Memory B cell (primary cell): ENCODE measurements around the gene PLCL2.

Experiments used
- ATAC-seq: fragments of 150-1000 bp; cut with Tn5 transposase; 2 replicates; pipeline ENCODE4 v1.10.0; 2021; ENCODE audit warnings: low read depth, mild to moderate bottlenecking, moderate library complexity
- DNase-seq, 2 donors: peaks; one replicate each; pipeline ENCODE4 v3.0.0; 2022; ENCODE audit warnings: low spot score in 2 of 2
- H3K27ac Mint-ChIP-seq: one replicate; pipeline ENCODE4 v1.8.0; 2022; ENCODE audit warnings: mild to moderate bottlenecking, moderate library complexity, mixed read lengths
- H3K27me3 Mint-ChIP-seq: one replicate; pipeline ENCODE4 v1.8.0; 2022; ENCODE audit warnings: mixed read lengths
- H3K36me3 Mint-ChIP-seq: one replicate; pipeline ENCODE4 v1.8.0; 2022; ENCODE audit warnings: mild to moderate bottlenecking, mixed read lengths
- H3K4me1 Mint-ChIP-seq: one replicate; pipeline ENCODE4 v1.8.0; 2022; ENCODE audit warnings: mixed read lengths
- H3K4me3 Mint-ChIP-seq: one replicate; pipeline ENCODE4 v1.8.0; 2022; ENCODE audit warnings: mild to moderate bottlenecking, moderate library complexity, mixed read lengths
- H3K9me3 Mint-ChIP-seq: one replicate; pipeline ENCODE4 v1.8.0; 2022; ENCODE audit warnings: mixed read lengths

The PLCL2 gene

DNA sequence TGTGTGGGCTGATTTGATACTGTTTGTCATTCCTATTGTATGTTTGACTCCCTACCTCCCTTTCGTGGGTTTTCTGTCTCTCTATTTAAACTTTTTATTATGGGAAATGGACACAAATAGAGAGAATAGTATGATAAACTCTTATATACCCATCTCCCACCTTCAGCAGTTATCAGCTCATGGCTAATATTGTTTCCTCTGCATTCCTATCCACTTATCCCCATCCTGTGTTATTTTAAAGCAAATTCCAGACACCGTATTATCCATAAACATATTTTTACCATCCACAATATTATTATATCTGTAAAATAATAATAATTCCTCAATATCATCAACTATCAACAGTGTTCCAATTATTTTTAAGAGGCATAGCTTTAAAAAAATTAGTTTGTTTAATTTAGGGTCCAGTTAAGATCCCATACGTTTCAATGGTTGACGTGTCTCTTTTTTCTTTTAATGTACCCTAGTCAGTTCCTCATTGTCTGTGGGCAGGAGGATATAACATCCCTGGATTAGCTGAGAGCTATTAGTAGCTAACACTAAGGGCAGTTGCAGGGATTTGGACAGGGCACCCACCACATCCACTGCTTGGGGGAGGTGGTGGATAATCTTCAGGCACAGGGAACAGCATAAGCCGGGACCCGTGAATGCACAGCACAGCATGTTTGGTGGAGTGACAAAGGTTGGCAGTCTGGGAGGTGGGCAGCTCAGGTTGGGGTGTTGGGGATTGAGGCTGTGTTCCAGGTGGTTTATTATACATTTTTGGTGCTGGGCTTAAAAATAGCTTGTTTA lies 23.5 kb downstream of the PLCL2 start:
- H3K4me3 Mint-ChIP-seq, result no peak overlapping the region
- peaks cover 53% of the 10 kb centered on the region for H3K4me1 Mint-ChIP-seq
- H3K9me3 Mint-ChIP-seq, result peaks cover 2% of the 10 kb centered on the region
- peak overlapping the region; percentile 61 for H3K27ac Mint-ChIP-seq
- no peak for DNase-seq
- H3K36me3 Mint-ChIP-seq, result peaks cover 21% of the 10 kb centered on the region
- no peaks in the 10 kb centered on the region for H3K27me3 Mint-ChIP-seq
- no peak for ATAC-seq

DNA sequence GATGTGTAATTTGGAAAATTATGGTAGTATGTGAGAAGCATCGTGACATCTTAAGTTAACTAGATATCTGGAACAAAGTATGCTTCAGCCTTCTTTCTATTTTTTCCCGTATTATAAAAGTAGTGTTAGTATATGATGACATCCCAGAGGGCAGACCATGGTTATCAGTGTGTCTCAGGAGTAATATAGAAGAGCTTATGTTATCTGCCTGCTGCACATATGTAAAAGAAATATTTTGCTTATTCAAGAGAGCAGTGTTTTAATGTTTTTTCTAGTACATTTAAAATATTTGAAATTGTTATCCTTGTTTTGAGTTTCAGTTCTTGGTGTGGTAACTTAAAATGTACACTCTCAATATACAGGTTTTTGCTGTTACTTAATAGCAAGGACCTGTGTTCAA lies 24.1 kb downstream of the PLCL2 start:
- no peak for ATAC-seq
- Mint-ChIP-seq H3K4me3 (no peak overlapping the region), H3K27me3 (no peaks in the 10 kb centered on the region), H3K9me3 (peaks cover 2% of the 10 kb centered on the region), H3K4me1 (peaks cover 48% of the 10 kb centered on the region), H3K27ac (peak overlapping the region; percentile 61), H3K36me3 (peaks cover 18% of the 10 kb centered on the region)
- DNase-seq, result no peak

DNA sequence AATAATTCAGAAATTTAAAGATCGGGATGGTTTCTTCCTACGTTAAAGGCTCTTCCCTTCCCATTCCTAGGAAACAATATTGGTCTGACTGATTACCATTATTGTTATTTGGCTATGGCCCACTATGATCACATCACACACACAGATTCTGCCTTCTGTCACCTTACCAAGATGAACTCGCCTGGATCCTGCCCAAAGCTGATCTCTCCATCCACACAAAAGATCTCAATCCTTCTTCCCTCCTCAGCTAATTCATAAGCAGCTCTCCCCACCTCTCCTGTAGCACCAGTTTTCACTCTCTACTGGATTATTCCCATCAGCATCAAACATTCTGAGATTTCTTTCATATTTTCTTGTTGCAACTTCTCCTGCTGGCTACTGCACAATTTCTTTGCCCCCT lies 25.0 kb downstream of the PLCL2 start:
- H3K27me3 Mint-ChIP-seq, result no peaks in the 10 kb centered on the region
- DNase-seq (no peak), ATAC-seq (no peak)
- peaks cover 42% of the 10 kb centered on the region for H3K4me1 Mint-ChIP-seq
- H3K36me3 Mint-ChIP-seq, result peaks cover 13% of the 10 kb centered on the region
- H3K27ac Mint-ChIP-seq, result peak overlapping the region; percentile 75
- H3K9me3 Mint-ChIP-seq, result peaks cover under 1% of the 10 kb centered on the region
- no peak overlapping the region for H3K4me3 Mint-ChIP-seq

DNA sequence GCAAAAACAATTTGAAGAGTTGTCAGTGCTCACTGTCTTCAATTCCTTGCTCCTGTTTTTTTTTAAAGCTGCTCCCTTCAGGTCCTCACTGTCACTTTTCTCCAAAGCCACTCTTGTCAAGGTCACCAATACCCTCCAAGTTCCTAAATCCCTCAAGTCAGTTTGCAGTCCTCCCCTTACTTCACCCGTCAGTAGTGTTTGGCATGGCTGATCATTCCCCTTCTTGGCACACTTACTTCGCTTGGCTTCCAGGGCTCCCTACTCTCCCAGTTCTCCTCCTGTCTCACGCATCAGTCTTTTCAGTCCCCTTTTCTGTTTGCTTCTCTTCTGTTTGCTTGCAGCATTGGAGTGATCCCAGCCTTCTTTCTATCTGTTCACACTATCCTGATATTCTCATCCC lies 25.5 kb downstream of the PLCL2 start:
- Mint-ChIP-seq H3K4me3 (no peak overlapping the region), H3K27ac (peak overlapping the region; percentile 75), H3K4me1 (peaks cover 42% of the 10 kb centered on the region), H3K36me3 (peaks cover 10% of the 10 kb centered on the region), H3K27me3 (no peaks in the 10 kb centered on the region), H3K9me3 (no peaks in the 10 kb centered on the region)
- DNase-seq (no peak), ATAC-seq (no peak)

DNA sequence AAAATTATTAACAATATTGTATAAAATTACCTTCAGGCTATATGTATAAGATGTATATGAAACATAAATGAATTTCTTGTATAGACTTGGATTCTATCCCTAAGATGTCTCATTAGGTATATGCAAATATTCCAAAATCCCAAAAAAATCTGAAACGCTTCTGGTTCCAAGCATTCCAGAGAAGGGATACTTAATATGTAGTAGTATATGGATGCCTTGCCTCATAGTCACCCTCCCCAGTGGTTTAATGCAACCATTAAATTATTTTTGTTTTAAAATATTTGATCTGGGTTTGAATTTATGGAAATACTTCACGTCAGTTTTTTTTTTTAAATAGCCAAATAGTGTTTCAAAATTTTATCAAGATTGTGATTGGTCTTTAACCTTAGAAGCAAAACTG lies 27.2 kb downstream of the PLCL2 start:
- Mint-ChIP-seq H3K9me3 (no peaks in the 10 kb centered on the region), H3K27ac (no peak overlapping the region), H3K4me3 (no peak overlapping the region), H3K36me3 (peaks cover 11% of the 10 kb centered on the region), H3K4me1 (peaks cover 43% of the 10 kb centered on the region), H3K27me3 (no peaks in the 10 kb centered on the region)
- ATAC-seq (no peak), DNase-seq (no peak)

DNA sequence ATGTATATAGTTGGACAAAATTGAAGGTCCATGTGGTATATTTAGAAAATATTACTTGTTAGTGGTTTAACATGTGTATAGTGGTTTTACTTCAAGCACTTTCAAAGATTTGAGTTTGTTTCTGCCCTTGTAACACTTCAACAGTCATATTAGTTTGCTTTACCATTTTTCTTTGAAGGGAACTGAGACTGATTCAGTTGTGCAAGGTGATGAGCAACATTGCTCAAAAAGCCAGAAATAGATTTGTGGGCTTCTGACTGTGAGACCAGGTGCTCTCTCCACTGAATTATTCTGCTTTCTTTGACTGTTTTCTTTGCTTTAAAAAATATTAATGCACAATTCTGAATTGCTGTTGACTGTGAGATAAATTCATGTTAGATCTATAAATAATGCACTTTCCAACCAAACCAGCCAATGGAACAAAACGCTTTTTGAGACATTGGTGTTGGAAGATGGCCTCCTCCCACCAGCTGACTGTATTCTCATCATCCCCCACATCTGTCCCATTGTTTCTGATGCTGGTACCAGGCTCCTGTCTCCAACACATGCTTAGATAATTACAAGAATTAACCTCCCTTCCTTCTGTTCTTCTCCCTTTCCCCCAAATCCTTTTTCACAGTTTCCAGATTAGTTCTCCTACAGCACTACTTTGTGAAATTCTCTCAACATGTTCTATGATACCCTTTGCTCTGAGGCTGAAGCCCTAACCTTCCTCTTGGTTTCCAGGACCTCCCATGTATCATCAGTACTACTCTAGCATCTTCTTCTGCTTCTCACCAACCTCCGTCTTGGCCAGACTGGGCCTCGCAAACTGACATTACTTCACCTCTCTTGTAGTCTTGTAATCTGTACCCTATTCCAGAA lies 27.9 kb downstream of the PLCL2 start:
- ATAC-seq (peak; percentile 91), DNase-seq (no peak)
- Mint-ChIP-seq H3K9me3 (no peaks in the 10 kb centered on the region), H3K36me3 (peaks cover 12% of the 10 kb centered on the region), H3K27me3 (no peaks in the 10 kb centered on the region), H3K4me1 (peaks cover 48% of the 10 kb centered on the region), H3K27ac (peak overlapping the region; percentile 87), H3K4me3 (peak overlapping the region; percentile 55)

DNA sequence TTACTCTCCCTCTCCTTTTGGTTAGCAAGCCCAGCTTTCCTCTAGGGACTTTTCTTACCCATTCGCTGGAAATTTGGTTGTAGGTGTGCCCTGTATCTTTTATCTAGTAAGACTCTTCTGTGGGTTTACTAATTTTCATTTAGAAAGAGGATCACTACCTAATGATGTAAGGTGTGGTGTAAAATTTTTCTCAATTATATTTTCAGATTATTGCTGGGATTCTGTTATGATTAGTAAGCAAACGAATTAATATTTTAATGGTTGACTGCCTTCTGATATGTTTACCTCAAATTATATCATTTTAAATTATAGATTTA lies 28.5 kb downstream of the PLCL2 start:
- Mint-ChIP-seq H3K27me3 (no peaks in the 10 kb centered on the region), H3K9me3 (no peaks in the 10 kb centered on the region), H3K4me1 (peaks cover 48% of the 10 kb centered on the region), H3K4me3 (peak overlapping the region; percentile 55), H3K27ac (peak overlapping the region; percentile 87), H3K36me3 (peaks cover 12% of the 10 kb centered on the region)
- ATAC-seq, result peak; percentile 6
- no peak for DNase-seq

DNA sequence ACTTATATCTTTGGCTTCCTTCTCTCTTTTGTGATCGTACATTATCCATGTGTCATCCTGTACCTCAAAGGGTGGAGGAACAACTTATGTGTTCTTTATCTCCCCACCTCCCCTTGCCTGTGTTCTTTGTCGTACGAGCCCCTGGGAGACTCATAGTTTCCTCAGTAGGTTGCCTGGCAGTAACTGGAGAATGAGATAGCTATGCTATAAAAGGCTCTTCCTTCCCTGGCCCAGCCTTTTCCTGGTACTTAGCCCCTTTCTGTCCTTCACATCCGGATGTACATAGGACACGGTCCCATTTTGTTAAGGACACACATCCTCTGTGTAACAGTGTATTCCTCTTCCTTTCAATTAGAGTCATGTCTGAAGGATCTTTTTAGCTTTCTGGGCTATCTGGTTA lies 32.1 kb downstream of the PLCL2 start:
- Mint-ChIP-seq H3K4me1 (peaks cover 36% of the 10 kb centered on the region), H3K9me3 (no peaks in the 10 kb centered on the region), H3K27ac (peak overlapping the region; percentile 58), H3K27me3 (no peaks in the 10 kb centered on the region), H3K36me3 (peaks cover 1% of the 10 kb centered on the region), H3K4me3 (no peak overlapping the region)
- ATAC-seq (no peak), DNase-seq (no peak)

DNA sequence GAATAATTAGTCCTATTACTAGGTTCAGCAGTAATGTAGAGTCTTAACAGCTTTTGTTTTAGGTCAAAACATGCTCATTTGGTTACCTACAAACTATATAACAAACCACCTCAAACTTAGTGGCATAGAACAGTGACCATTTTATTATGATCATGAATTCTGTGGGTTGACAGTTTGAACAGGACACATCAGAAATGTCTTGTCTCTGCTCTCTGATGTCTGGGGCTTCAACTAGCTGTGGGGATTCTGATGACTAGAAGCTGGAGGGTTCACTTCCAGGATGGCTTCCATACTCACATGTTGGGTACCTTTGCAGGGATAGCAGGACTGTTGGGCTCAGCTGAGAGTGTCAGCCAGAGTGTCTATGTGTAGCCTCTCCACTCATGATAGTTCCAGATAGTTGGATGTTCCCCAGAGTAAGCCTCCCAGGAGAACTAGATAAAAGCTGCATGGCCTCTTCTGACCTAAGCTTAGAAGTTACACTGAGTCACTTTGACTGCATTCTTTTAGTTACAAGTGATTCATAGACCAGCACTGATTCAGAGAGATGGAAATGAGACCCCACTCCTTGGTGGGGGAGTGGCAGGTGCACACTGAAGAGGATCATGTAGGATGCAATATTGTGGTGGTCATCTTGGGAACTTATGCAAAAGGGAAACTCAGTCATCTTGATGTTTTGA lies 32.6 kb downstream of the PLCL2 start:
- Mint-ChIP-seq H3K9me3 (no peaks in the 10 kb centered on the region), H3K27ac (peak overlapping the region; percentile 58), H3K27me3 (no peaks in the 10 kb centered on the region), H3K4me3 (no peak overlapping the region), H3K36me3 (peaks cover 1% of the 10 kb centered on the region), H3K4me1 (peaks cover 38% of the 10 kb centered on the region)
- ATAC-seq (no peak), DNase-seq (no peak)

DNA sequence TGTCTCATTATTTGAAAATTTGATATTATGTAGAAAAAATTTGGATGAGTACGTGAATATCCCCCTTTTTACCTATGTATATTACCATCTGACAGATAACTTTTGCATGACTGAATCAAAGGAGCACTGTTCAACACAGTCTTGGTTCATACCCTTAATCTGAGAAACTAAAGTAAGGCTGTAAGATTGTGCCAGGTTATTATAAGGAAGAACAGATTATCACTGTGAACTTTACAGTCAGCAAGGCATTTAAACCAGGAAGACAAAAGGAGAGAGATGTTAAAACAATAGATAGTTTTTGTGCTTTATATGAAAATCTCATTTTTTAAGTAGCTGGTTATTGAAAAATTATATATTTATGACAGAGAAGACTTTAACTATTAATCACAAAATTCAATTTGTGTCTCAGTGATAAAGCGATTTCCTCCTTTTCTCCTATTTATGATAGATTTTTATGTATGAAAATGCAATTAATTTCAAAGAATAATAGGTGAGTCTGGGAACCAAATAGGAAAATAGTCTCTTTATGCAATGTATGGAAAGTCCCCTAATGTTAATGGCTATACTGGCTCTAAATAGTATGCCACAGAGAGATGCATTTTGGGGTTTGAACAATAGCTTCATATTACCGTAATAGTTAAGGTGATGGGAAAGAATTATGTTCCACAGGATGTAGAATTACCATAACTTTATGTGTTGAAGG lies 33.4 kb downstream of the PLCL2 start:
- Mint-ChIP-seq H3K27ac (peak overlapping the region; percentile 22), H3K9me3 (no peaks in the 10 kb centered on the region), H3K4me3 (no peak overlapping the region), H3K4me1 (peaks cover 35% of the 10 kb centered on the region), H3K27me3 (no peaks in the 10 kb centered on the region), H3K36me3 (peaks cover 3% of the 10 kb centered on the region)
- DNase-seq (no peak), ATAC-seq (no peak)

DNA sequence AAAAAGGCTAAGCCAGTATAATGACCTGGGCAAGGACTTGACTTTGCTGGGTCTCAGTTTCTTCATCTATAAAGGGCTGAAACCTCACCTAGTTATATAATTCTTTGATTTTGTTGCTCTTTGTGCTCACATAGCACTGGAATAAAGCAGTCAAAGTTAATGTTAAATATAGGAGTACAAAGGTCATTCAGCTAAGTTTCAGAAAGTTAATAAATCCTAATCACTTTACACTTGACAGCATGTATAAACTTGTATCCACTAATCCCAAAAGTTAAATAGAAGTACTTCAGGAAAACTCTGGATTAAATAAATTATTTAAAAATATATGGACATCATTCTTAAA lies 33.9 kb downstream of the PLCL2 start:
- Mint-ChIP-seq H3K27me3 (no peaks in the 10 kb centered on the region), H3K4me1 (peaks cover 36% of the 10 kb centered on the region), H3K27ac (no peak overlapping the region), H3K4me3 (no peak overlapping the region), H3K9me3 (peaks cover under 1% of the 10 kb centered on the region), H3K36me3 (peaks cover 4% of the 10 kb centered on the region)
- ATAC-seq (no peak), DNase-seq (no peak)

DNA sequence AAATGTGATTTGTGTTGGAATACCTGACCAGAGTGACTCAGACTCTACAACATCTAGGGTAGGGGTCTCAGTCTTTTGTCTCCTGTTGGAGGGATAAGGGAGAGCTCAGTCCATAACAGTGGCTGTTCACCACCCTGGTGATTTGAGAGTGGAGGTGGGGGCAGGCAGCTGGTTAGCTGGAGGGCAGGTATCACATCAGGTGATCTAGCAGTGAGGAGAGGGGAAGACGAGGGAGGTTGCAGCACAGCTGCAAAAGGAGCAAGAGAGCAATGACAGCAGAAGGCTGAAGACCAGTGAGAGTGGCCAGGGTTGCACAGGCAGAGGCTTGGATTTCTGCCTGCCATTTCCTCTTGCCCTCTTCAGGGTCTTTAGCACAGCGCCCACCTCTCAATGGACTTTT lies 38.4 kb downstream of the PLCL2 start:
- ATAC-seq (no peak), DNase-seq (no peak)
- no peak overlapping the region for H3K4me3 Mint-ChIP-seq
- peaks cover 8% of the 10 kb centered on the region for H3K36me3 Mint-ChIP-seq
- peaks cover 32% of the 10 kb centered on the region for H3K4me1 Mint-ChIP-seq
- H3K9me3 Mint-ChIP-seq, result peaks cover 3% of the 10 kb centered on the region
- H3K27ac Mint-ChIP-seq, result no peak overlapping the region
- H3K27me3 Mint-ChIP-seq, result no peaks in the 10 kb centered on the region

DNA sequence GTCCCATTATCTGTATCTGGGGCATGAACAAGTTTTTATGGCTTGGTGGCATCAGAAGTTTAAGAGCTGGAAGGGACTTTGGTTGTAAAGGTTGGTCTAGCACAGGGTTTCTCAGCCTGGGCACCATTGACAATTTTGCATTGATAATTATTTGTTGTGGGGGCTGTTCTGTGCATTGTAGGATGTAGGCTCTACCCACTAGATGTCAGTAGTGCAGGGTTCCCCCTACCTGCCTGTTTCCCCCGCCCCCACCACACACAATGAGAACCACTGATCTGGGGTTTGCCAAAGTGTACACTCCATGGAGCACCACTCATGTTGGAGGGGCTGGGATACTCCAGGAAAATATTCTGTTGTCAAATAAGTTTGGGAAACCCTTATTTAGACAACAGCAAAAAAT lies 42.7 kb downstream of the PLCL2 start:
- Mint-ChIP-seq H3K4me3 (no peak overlapping the region), H3K27ac (no peak overlapping the region), H3K27me3 (no peaks in the 10 kb centered on the region), H3K36me3 (peaks cover 20% of the 10 kb centered on the region), H3K9me3 (peaks cover 3% of the 10 kb centered on the region), H3K4me1 (peaks cover 42% of the 10 kb centered on the region)
- DNase-seq (no peak), ATAC-seq (peak; percentile 75)
